SU-DHL-6 (cell line): ENCODE results near the gene BANF2.

Experiments
- CTCF ChIP-seq: fragments of 200-600 bp; sonication (generic); IDR thresholded peaks from one replicate; pipeline ENCODE4 v1.5.1; 2017; ENCODE audit warnings: antibody characterized with exemption, mild to moderate bottlenecking, low read length, moderate library complexity; ENCODE audit not compliant: insufficient read depth, poor library complexity, severe bottlenecking
- EZH2phosphoT487 ChIP-seq: fragments of 200-600 bp; sonication (generic), shearing (Covaris generic); conservative IDR thresholded peaks from 2 replicates; pipeline ENCODE4 v1.6.1; 2018; ENCODE audit warnings: mild to moderate bottlenecking, antibody characterized with exemption, low read length, moderate library complexity, mixed read lengths

DNA sequence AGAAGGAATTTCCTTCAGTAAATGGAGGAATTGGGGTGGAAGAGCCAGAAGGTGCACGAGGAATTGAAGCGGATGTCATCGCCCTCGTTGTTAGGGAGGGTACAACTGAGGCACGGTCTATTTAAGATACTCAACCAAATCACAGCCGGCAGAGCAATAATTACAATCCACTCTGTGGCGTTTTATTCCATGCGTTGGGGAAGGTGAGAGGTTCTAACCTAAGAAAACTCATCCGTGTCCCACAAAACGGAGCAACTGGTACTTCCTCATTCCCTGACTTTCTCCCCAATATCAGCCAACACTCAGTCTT lies 16.9 kb upstream of the BANF2 start:
- TF ChIP-seq CTCF (no peak), EZH2phosphoT487 (no peak)
